CD4-positive, alpha-beta T cell (primary cell): ENCODE data around the gene FBN1. TPM values are rescaled to one million over a fixed set of nuclear protein-coding genes. Genes with fewer than 3 reads are reported as not detected.

Source experiments
- ATAC-seq: fragments of 200-7000 bp; cut with Tn5 transposase; one replicate; pipeline ENCODE4 v1.10.0; 2022; ENCODE audit warnings: mild to moderate bottlenecking; ENCODE audit not compliant: poor library complexity
- CTCF ChIA-PET: fragments of 350-600 bp; sonication (Branson Sonifier 250); formaldehyde crosslinking; loops from one replicate; lab custom pipeline; 2021; ENCODE audit warnings: antibody characterized with exemption, inconsistent platforms; lab: Charles Lee
- POLR2A ChIA-PET: fragments of 350-600 bp; sonication (Branson Sonifier 250); formaldehyde crosslinking; loops from one replicate; lab custom pipeline; 2021; ENCODE audit warnings: antibody characterized with exemption, inconsistent platforms; lab: Charles Lee
- DNase-seq, 14 experiments: peaks; one replicate each; pipeline ENCODE4 v3.0.0-alpha.2; 2013 to 2020; ENCODE audit warnings: mixed read lengths in 2 of 14
- H3K27ac ChIP-seq, 2 donors: one replicate each; pipeline versions ENCODE4 v1.5.1 to v1.7.0; 2013; ENCODE audit warnings: low read length in 2 of 2, low read depth in 1 of 2, mild to moderate bottlenecking in 1 of 2
- H3K27me3 ChIP-seq, 2 experiments: 1 replicate in 1 of 2; 2 replicates in 1 of 2; pipeline versions ENCODE4 v1.6.1 to v1.7.0; 2013; ENCODE audit warnings: low read length in 2 of 2, control low read depth in 1 of 2, mild to moderate bottlenecking in 1 of 2, moderate library complexity in 1 of 2; ENCODE audit not compliant: insufficient read depth in 2 of 2, control insufficient read depth in 1 of 2
- H3K36me3 ChIP-seq: one replicate; pipeline ENCODE4 v1.6.1; 2013; ENCODE audit warnings: low read length, control low read depth; ENCODE audit not compliant: insufficient read depth
- H3K4me1 ChIP-seq: one replicate; pipeline ENCODE4 v1.6.1; 2013; ENCODE audit warnings: low read length, control low read depth; ENCODE audit not compliant: insufficient read depth
- H3K4me3 ChIP-seq: one replicate; pipeline ENCODE4 v1.5.1; 2013; ENCODE audit warnings: mild to moderate bottlenecking, low read length, moderate library complexity
- H3K9me3 ChIP-seq, 2 experiments: 1 replicate in 1 of 2; 2 replicates in 1 of 2; pipeline versions ENCODE4 v1.6.1 to v1.7.0; 2013; ENCODE audit warnings: low read length in 2 of 2, mild to moderate bottlenecking in 2 of 2, control low read depth in 1 of 2, moderate library complexity in 1 of 2; ENCODE audit not compliant: control insufficient read depth in 1 of 2, insufficient read depth in 1 of 2
- H3K27ac Mint-ChIP-seq: one replicate; pipeline ENCODE4 v1.8.0; 2020; ENCODE audit warnings: mixed read lengths
- H3K27me3 Mint-ChIP-seq: one replicate; pipeline ENCODE4 v1.8.0; 2021; ENCODE audit warnings: mixed read lengths
- H3K36me3 Mint-ChIP-seq: one replicate; pipeline ENCODE4 v1.8.0; 2021; ENCODE audit warnings: low read depth, mixed read lengths
- H3K4me1 Mint-ChIP-seq: one replicate; pipeline ENCODE4 v1.8.0; 2021; ENCODE audit warnings: low read depth, mixed read lengths
- H3K4me3 Mint-ChIP-seq: one replicate; pipeline ENCODE4 v1.8.0; 2020; ENCODE audit warnings: mild to moderate bottlenecking, mixed read lengths
- H3K9me3 Mint-ChIP-seq: one replicate; pipeline ENCODE4 v1.8.0; 2020; ENCODE audit warnings: mixed read lengths
- CTCF ChIP-seq: fragments of 200-600 bp; IDR thresholded peaks from one replicate; pipeline ENCODE4 v1.8.0; 2022; ENCODE audit warnings: antibody characterized with exemption, mild to moderate bottlenecking
- intact Hi-C, 2 experiments: fragments of 100-400 bp; cut with DNase I in 1 of 2; cut with micrococcal nuclease in 1 of 2; formaldehyde crosslinking; loops; one replicate each; pipeline versions ENCODE4 v1.15.1 to v1.9.0; 2023 to 2025; cut with DNase I, micrococcal nuclease
- total RNA-seq, 174 experiments: library from RNA in 2 of 174; stranded (reverse) in 2 of 174; gene quantifications; one replicate each; pipeline ENCODE4 v1.2.3 and lab custom pipeline; 2021 to 2026

The FBN1 gene
- total RNA-seq, 2 experiments from 2014 or later = 0.11 to 0.25 TPM

GRCh38 chr15:48374472-48374871, 271.0 kb downstream of the FBN1 start:
- ChIA-PET CTCF (no interaction called here), POLR2A (no interaction called here)
- no peak for ATAC-seq
- intact Hi-C loops = no loop called here
- H3K4me3 ChIP-seq = no peak overlapping the region
- H3K27ac ChIP-seq = no peak overlapping the region
- H3K9me3 ChIP-seq = no peaks in the 10 kb centered on the region
- no peaks in the 10 kb centered on the region for H3K9me3 Mint-ChIP-seq
- no peaks in the 10 kb centered on the region for H3K4me1 ChIP-seq
- H3K4me1 Mint-ChIP-seq = no peaks in the 10 kb centered on the region
- no peak for TF ChIP-seq CTCF
- H3K27ac Mint-ChIP-seq = no peak overlapping the region
- no peak for DNase-seq
- no peaks in the 10 kb centered on the region for H3K36me3 Mint-ChIP-seq
- H3K27me3 ChIP-seq = peaks cover 4 to 12% of the 10 kb centered on the region in 2 experiments
- H3K27me3 Mint-ChIP-seq = peaks cover 58% of the 10 kb centered on the region
- H3K36me3 ChIP-seq = no peaks in the 10 kb centered on the region
- H3K4me3 Mint-ChIP-seq = no peak overlapping the region

GRCh38 chr15:48373821-48374451, 271.6 kb downstream of the FBN1 start:
- ATAC-seq (no peak), DNase-seq (no peak)
- H3K36me3 Mint-ChIP-seq = no peaks in the 10 kb centered on the region
- H3K4me3 ChIP-seq = no peak overlapping the region
- no peaks in the 10 kb centered on the region for H3K9me3 ChIP-seq
- H3K27me3 ChIP-seq = peaks cover 4 to 12% of the 10 kb centered on the region in 2 experiments
- no peak overlapping the region for H3K27ac ChIP-seq
- no peaks in the 10 kb centered on the region for H3K4me1 ChIP-seq
- H3K4me3 Mint-ChIP-seq = no peak overlapping the region
- intact Hi-C loops = no loop called here
- no peak overlapping the region for H3K27ac Mint-ChIP-seq
- H3K9me3 Mint-ChIP-seq = no peaks in the 10 kb centered on the region
- no peak for TF ChIP-seq CTCF
- POLR2A ChIA-PET = no interaction called here
- no peaks in the 10 kb centered on the region for H3K4me1 Mint-ChIP-seq
- H3K36me3 ChIP-seq = no peaks in the 10 kb centered on the region
- peaks cover 59% of the 10 kb centered on the region for H3K27me3 Mint-ChIP-seq
- CTCF ChIA-PET = no interaction called here

- ChIA-PET CTCF (interaction anchor here (0.6 kb wide), 1 partner anchor 36 kb away, joined by 3 read pairs; no protein-coding TSS in a partner anchor), POLR2A (no interaction called here)
- Histone ChIP-seq H3K4me1 (no peaks in the 10 kb centered on the region), H3K27ac (no peak overlapping the region), H3K27me3 (peaks cover 4 to 10% of the 10 kb centered on the region in 2 experiments), H3K36me3 (no peaks in the 10 kb centered on the region), H3K4me3 (no peak overlapping the region), H3K9me3 (no peaks in the 10 kb centered on the region)
- no peak overlapping the region for H3K4me3 Mint-ChIP-seq
- H3K9me3 Mint-ChIP-seq = no peaks in the 10 kb centered on the region
- TF ChIP-seq CTCF = no peak
- ATAC-seq (no peak), DNase-seq (no peak)
- H3K36me3 Mint-ChIP-seq = no peaks in the 10 kb centered on the region
- H3K4me1 Mint-ChIP-seq = no peaks in the 10 kb centered on the region
- peaks cover 51% of the 10 kb centered on the region for H3K27me3 Mint-ChIP-seq
- H3K27ac Mint-ChIP-seq = no peak overlapping the region
- intact Hi-C loops = no loop called here
Observed at GRCh38 chr15:48371961-48372360, 273.5 kb downstream of the FBN1 start.
